GM18907 (cell line): ENCODE measurements around the gene ARHGAP28.

ENCODE experiments used
- ATAC-seq: cut with Tn5 transposase; IDR thresholded peaks from one replicate; pipeline ENCODE4 v1.9.1; 2021; ENCODE audit warnings: mild to moderate bottlenecking, moderate library complexity; ENCODE audit not compliant: unreplicated experiment

The ARHGAP28 gene

GRCh38 chr18:6954501-6954900, 225.0 kb downstream of the ARHGAP28 start:
- ATAC-seq, result no peak

- no peak for ATAC-seq
Observed at GRCh38 chr18:6955304-6955703, 225.8 kb downstream of the ARHGAP28 start.

- ATAC-seq, result no peak
Observed at GRCh38 chr18:6956495-6956894, 227.0 kb downstream of the ARHGAP28 start.

GRCh38 chr18:6956999-6957398, 227.5 kb downstream of the ARHGAP28 start:
- no peak for ATAC-seq

- ATAC-seq, result no peak
Observed at GRCh38 chr18:6959110-6959509, 229.6 kb downstream of the ARHGAP28 start.

GRCh38 chr18:6960124-6960523, 230.6 kb downstream of the ARHGAP28 start:
- no peak for ATAC-seq

- no peak for ATAC-seq
Observed at GRCh38 chr18:6960656-6961055, 231.1 kb downstream of the ARHGAP28 start.

- ATAC-seq, result no peak
Observed at GRCh38 chr18:6961331-6961730, 231.8 kb downstream of the ARHGAP28 start.

- no peak for ATAC-seq
Observed at GRCh38 chr18:6962571-6963451, 233.3 kb downstream of the ARHGAP28 start.

- ATAC-seq, result no peak
Observed at GRCh38 chr18:6963452-6964097, 234.1 kb downstream of the ARHGAP28 start.
